GM12878 (cell line): ENCODE measurements around the gene NPW. TPM values are rescaled to one million over a fixed set of nuclear protein-coding genes. Genes with fewer than 3 reads are reported as not detected.

Experiments used
- CBFB ChIP-seq: IDR thresholded peaks from 2 replicates; pipeline ENCODE4 v1.6.1; 2016; ENCODE audit warnings: antibody characterized with exemption, low read depth
- CHD1 ChIP-seq: IDR thresholded peaks from 2 replicates; pipeline ENCODE4 v1.6.1; 2012; ENCODE audit warnings: low read depth, low read length, improper control_type of control experiment
- GATAD2B ChIP-seq: fragments of 450-650 bp; conservative IDR thresholded peaks from 2 replicates; pipeline ENCODE4 v1.6.1; 2017; ENCODE audit warnings: low read depth, mild to moderate bottlenecking, moderate library complexity
- NKRF ChIP-seq: fragments of 450-650 bp; conservative IDR thresholded peaks from 2 replicates; pipeline ENCODE4 v1.6.1; 2017; ENCODE audit warnings: mild to moderate bottlenecking, moderate library complexity
- RAD51 ChIP-seq: fragments of 450-650 bp; IDR thresholded peaks from 2 replicates; pipeline ENCODE4 v1.6.1; 2016; ENCODE audit warnings: moderate library complexity, mild to moderate bottlenecking, inconsistent platforms
- REST ChIP-seq: IDR thresholded peaks from 2 replicates; pipeline ENCODE4 v1.6.1; 2012; ENCODE audit warnings: mild to moderate bottlenecking, low read depth, low read length
- RFX5 ChIP-seq: IDR thresholded peaks from 2 replicates; pipeline ENCODE4 v1.6.1; 2011; ENCODE audit warnings: low read depth, low read length, improper control_type of control experiment
- ZNF592 ChIP-seq: fragments of 450-650 bp; IDR thresholded peaks from 2 replicates; pipeline ENCODE4 v1.6.1; 2017; ENCODE audit warnings: mild to moderate bottlenecking, moderate library complexity
- polyA plus RNA-seq, 11 experiments: library from polyadenylated mRNA; depleted of rRNA in 4 of 11; unstranded in 6 of 11; stranded (reverse) in 5 of 11; fragments of >200 nt; fragmentation: Nextera tagmentation in 4 of 11; fragmentation: Illumina TruSeq in 1 of 11; extraction: Ambion mirVana in 4 of 11; extraction: Trizol in 1 of 11; gene quantifications; 1 replicate in 1 of 11; 2 replicates in 10 of 11; pipeline versions ENCODE4 v1.2.1 to v1.2.3, GENCODE V29; 2011 to 2016; ENCODE audit warnings: inconsistent platforms in 2 of 11, missing spikeins in 2 of 11, low read depth in 1 of 11
- total RNA-seq, 4 experiments: library from RNA; depleted of rRNA in 3 of 4; stranded (reverse); fragments of >200 nt in 3 of 4; fragmentation: Illumina TruSeq in 1 of 4; extraction: Trizol in 1 of 4; gene quantifications; 2 replicates each; pipeline versions ENCODE4 v1.2.1 to v1.2.3, GENCODE V29; 2013 to 2021
- TF ChIP-seq, protein P1 (sequence below): fragments of 450-650 bp; formaldehyde crosslinking; IDR thresholded peaks from 2 replicates; pipeline ENCODE4 v1.4.0; 2020; ENCODE audit warnings: mild to moderate bottlenecking, moderate library complexity

Gene NPW
- total and polyA plus RNA-seq, 10 of the 15 experiments (the other 5 are each of a cell fraction or from before 2014, with no cell fraction given): 0.23 to 2.5 (median 0.98) TPM; not detected in 4

DNA sequence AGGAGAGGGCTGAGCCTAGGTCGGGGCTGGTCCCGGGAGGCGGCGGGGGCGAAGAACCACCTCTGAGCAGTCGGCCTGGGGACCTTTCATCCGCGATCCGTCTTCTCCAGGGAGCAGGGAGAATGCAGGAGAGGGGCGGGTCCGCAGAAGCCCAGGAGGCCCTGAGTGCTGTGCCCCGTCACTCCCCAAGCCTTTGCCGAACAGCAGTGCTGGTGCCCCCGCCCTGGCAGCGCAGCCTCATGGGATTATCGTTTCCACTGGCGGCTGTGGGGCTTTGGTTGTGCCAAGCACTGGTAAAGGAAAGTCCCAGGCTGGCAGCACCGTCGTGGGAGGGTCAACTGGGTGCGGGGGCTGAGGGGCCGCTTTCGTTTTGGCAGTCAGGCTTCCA is 47.1 kb upstream of the NPW start (continued):
- TF ChIP-seq ZNF592 (no peak), RAD51 (no peak), CBFB (no peak), RFX5 (no peak), GATAD2B (no peak), NKRF (no peak), REST (no peak), CHD1 (no peak)
- TF ChIP-seq, protein P1, sequence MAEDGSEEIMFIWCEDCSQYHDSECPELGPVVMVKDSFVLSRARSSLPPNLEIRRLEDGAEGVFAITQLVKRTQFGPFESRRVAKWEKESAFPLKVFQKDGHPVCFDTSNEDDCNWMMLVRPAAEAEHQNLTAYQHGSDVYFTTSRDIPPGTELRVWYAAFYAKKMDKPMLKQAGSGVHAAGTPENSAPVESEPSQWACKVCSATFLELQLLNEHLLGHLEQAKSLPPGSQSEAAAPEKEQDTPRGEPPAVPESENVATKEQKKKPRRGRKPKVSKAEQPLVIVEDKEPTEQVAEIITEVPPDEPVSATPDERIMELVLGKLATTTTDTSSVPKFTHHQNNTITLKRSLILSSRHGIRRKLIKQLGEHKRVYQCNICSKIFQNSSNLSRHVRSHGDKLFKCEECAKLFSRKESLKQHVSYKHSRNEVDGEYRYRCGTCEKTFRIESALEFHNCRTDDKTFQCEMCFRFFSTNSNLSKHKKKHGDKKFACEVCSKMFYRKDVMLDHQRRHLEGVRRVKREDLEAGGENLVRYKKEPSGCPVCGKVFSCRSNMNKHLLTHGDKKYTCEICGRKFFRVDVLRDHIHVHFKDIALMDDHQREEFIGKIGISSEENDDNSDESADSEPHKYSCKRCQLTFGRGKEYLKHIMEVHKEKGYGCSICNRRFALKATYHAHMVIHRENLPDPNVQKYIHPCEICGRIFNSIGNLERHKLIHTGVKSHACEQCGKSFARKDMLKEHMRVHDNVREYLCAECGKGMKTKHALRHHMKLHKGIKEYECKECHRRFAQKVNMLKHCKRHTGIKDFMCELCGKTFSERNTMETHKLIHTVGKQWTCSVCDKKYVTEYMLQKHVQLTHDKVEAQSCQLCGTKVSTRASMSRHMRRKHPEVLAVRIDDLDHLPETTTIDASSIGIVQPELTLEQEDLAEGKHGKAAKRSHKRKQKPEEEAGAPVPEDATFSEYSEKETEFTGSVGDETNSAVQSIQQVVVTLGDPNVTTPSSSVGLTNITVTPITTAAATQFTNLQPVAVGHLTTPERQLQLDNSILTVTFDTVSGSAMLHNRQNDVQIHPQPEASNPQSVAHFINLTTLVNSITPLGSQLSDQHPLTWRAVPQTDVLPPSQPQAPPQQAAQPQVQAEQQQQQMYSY (CRISPR knock-in tag): no peak
